Activated CD8-positive, alpha-beta T cell treated with anti-CD3 and anti-CD28 coated beads, Interleukin-2, amount 10 ng/mL, durations not matched to agents 7 days and 5 days (primary cell): ENCODE data around the gene GJB3. TPM values are rescaled to one million over a fixed set of nuclear protein-coding genes. Genes with fewer than 3 reads are reported as not detected.

Experiments used
- ATAC-seq: fragments of 150-1000 bp; cut with Tn5 transposase; one replicate; pipeline ENCODE4 v1.10.0; 2021; ENCODE audit warnings: moderate library complexity
- CTCF ChIA-PET: fragments of 350-600 bp; sonication (Branson Sonifier 250); formaldehyde crosslinking; loops from one replicate; lab custom pipeline; 2021; ENCODE audit warnings: antibody characterized with exemption; lab: Charles Lee
- POLR2A ChIA-PET: fragments of 350-600 bp; sonication (Branson Sonifier 250); formaldehyde crosslinking; loops from one replicate; lab custom pipeline; 2021; ENCODE audit warnings: antibody characterized with exemption; lab: Charles Lee
- DNase-seq: peaks from one replicate; pipeline ENCODE4 v3.0.0-alpha.2; 2020
- H3K27ac Mint-ChIP-seq: one replicate; pipeline ENCODE4 v1.8.0; 2021; ENCODE audit warnings: mild to moderate bottlenecking, mixed read lengths
- H3K27me3 Mint-ChIP-seq: one replicate; pipeline ENCODE4 v1.8.0; 2021; ENCODE audit warnings: low read depth, mixed read lengths
- H3K36me3 Mint-ChIP-seq: one replicate; pipeline ENCODE4 v1.8.0; 2021; ENCODE audit warnings: low read depth, mixed read lengths
- H3K4me1 Mint-ChIP-seq: one replicate; pipeline ENCODE4 v1.8.0; 2021; ENCODE audit warnings: low read depth, mixed read lengths
- H3K4me3 Mint-ChIP-seq: one replicate; pipeline ENCODE4 v1.8.0; 2021; ENCODE audit warnings: mild to moderate bottlenecking, mixed read lengths
- H3K9me3 Mint-ChIP-seq: one replicate; pipeline ENCODE4 v1.8.0; 2022; ENCODE audit warnings: mixed read lengths; ENCODE audit not compliant: insufficient read depth
- total RNA-seq, 2 experiments: library from RNA; stranded (reverse); gene quantifications; one replicate each; pipeline ENCODE4 v1.2.3, GENCODE V29; 2021

The GJB3 gene
- total RNA-seq, 2 experiments from 2014 or later: not detected

DNA sequence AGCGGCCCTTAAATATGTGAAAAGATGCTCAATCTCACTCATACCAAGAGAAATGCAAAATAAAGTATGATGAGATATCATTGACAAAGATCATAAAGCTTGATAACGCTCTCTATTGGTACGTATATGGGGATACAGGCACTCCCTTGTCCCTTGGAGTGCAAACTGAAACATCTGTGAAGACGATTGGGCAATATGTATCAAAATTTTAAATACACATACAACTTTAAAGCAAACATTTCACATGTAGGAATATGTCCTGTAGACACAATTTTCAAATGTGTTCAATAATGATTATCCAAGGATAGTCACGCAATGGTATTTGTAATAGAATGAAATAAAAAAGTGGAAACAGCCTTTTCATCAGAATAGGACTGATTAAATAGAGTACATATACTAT lies 2.0 kb upstream of the GJB3 start:
- Mint-ChIP-seq H3K27ac (no peak overlapping the region), H3K4me1 (peaks cover 2% of the 10 kb centered on the region), H3K9me3 (no peaks in the 10 kb centered on the region), H3K4me3 (no peak overlapping the region), H3K27me3 (peaks cover 37% of the 10 kb centered on the region), H3K36me3 (no peaks in the 10 kb centered on the region)
- CTCF ChIA-PET: interaction anchor here (1.2 kb wide), 1 partner anchor 74 kb away, joined by 4 read pairs; no protein-coding TSS in a partner anchor
- POLR2A ChIA-PET: no interaction called here
- no peak for ATAC-seq
- no peak for DNase-seq

GRCh38 chr1:34779526-34779925 lies 1.5 kb upstream of the GJB3 start:
- ChIA-PET CTCF (interaction anchor here (1.2 kb wide), 1 partner anchor 73 kb away, joined by 4 read pairs; no protein-coding TSS in a partner anchor), POLR2A (no interaction called here)
- Mint-ChIP-seq H3K27ac (no peak overlapping the region), H3K27me3 (peaks cover 37% of the 10 kb centered on the region), H3K4me3 (no peak overlapping the region), H3K4me1 (peaks cover 2% of the 10 kb centered on the region), H3K9me3 (no peaks in the 10 kb centered on the region), H3K36me3 (no peaks in the 10 kb centered on the region)
- no peak for ATAC-seq
- no peak for DNase-seq

DNA sequence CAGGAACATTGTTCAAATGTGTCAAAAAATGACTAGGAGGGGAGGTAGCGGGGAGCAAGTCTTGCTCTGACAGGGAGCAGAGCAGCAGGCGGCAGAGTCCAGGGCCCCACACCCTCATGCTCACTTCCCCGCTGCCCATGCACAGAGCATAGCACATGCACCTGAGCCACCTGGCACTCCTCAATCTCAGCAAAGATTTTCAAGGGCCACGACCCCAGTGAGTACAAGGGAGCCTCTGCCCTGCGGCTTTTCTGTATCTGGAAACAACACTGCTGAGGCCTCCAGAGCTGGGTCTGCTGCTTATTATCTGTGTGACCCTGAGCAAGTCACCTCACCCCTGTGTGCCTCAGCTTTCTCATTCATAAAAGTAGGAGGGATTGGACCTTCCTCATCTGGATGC lies 1.1 kb upstream of the GJB3 start:
- CTCF ChIA-PET: interaction anchor here (1.2 kb wide), 1 partner anchor 73 kb away, joined by 4 read pairs; no protein-coding TSS in a partner anchor
- H3K27me3 Mint-ChIP-seq: peaks cover 37% of the 10 kb centered on the region

GRCh38 chr1:34780528-34780927 lies 486 bp upstream of the GJB3 start:
- DNase-seq (no peak), ATAC-seq (no peak)
- no peak overlapping the region for H3K27ac Mint-ChIP-seq
- H3K4me1 Mint-ChIP-seq: peaks cover 2% of the 10 kb centered on the region
- H3K36me3 Mint-ChIP-seq: no peaks in the 10 kb centered on the region
- peaks cover 37% of the 10 kb centered on the region for H3K27me3 Mint-ChIP-seq
- H3K4me3 Mint-ChIP-seq: no peak overlapping the region
- ChIA-PET CTCF (no interaction called here), POLR2A (interaction anchor here (1.0 kb wide), 1 partner anchor 66 kb away, joined by 3 read pairs; no protein-coding TSS in a partner anchor)
- H3K9me3 Mint-ChIP-seq: no peaks in the 10 kb centered on the region

More for the DNA sequence above, 1.1 kb upstream of the GJB3 start:
- Mint-ChIP-seq H3K9me3 (no peaks in the 10 kb centered on the region), H3K4me3 (no peak overlapping the region), H3K36me3 (no peaks in the 10 kb centered on the region), H3K4me1 (peaks cover 2% of the 10 kb centered on the region), H3K27ac (no peak overlapping the region)
- no peak for ATAC-seq
- POLR2A ChIA-PET: no interaction called here
- DNase-seq: no peak

- POLR2A ChIA-PET: no interaction called here
- ATAC-seq (no peak), DNase-seq (no peak)
- peaks cover 37% of the 10 kb centered on the region for H3K27me3 Mint-ChIP-seq
- H3K9me3 Mint-ChIP-seq: no peaks in the 10 kb centered on the region
- H3K27ac Mint-ChIP-seq: no peak overlapping the region
- H3K36me3 Mint-ChIP-seq: no peaks in the 10 kb centered on the region
- H3K4me3 Mint-ChIP-seq: no peak overlapping the region
- CTCF ChIA-PET: no interaction called here
- H3K4me1 Mint-ChIP-seq: peaks cover 2% of the 10 kb centered on the region
Observed at GRCh38 chr1:34781844-34782391, 904 bp downstream of the GJB3 start.

DNA sequence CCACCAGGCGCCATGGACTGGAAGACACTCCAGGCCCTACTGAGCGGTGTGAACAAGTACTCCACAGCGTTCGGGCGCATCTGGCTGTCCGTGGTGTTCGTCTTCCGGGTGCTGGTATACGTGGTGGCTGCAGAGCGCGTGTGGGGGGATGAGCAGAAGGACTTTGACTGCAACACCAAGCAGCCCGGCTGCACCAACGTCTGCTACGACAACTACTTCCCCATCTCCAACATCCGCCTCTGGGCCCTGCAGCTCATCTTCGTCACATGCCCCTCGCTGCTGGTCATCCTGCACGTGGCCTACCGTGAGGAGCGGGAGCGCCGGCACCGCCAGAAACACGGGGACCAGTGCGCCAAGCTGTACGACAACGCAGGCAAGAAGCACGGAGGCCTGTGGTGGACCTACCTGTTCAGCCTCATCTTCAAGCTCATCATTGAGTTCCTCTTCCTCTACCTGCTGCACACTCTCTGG lies 3.8 kb downstream of the GJB3 start:
- Mint-ChIP-seq H3K4me1 (peaks cover 2% of the 10 kb centered on the region), H3K4me3 (no peak overlapping the region), H3K36me3 (no peaks in the 10 kb centered on the region), H3K9me3 (no peaks in the 10 kb centered on the region), H3K27me3 (peaks cover 23% of the 10 kb centered on the region), H3K27ac (no peak overlapping the region)
- POLR2A ChIA-PET: no interaction called here
- DNase-seq: no peak
- CTCF ChIA-PET: interaction anchor here (1.4 kb wide), 1 partner anchor 68 kb away, joined by 7 read pairs; no protein-coding TSS in a partner anchor
- no peak for ATAC-seq

GRCh38 chr1:34785231-34785874 lies 4.3 kb downstream of the GJB3 start:
- ATAC-seq (no peak), DNase-seq (no peak)
- no peaks in the 10 kb centered on the region for H3K9me3 Mint-ChIP-seq
- peaks cover 17% of the 10 kb centered on the region for H3K27me3 Mint-ChIP-seq
- H3K4me3 Mint-ChIP-seq: no peak overlapping the region
- H3K4me1 Mint-ChIP-seq: peaks cover 2% of the 10 kb centered on the region
- ChIA-PET POLR2A (no interaction called here), CTCF (interaction anchor here (1.3 to 2.6 kb wide), 3 partner anchors 19 to 81 kb away, joined by 3 to 12 read pairs (median 7); no protein-coding TSS in a partner anchor)
- no peaks in the 10 kb centered on the region for H3K36me3 Mint-ChIP-seq
- no peak overlapping the region for H3K27ac Mint-ChIP-seq

- H3K27me3 Mint-ChIP-seq: peaks cover 17% of the 10 kb centered on the region
- peak; percentile 5 for ATAC-seq
- POLR2A ChIA-PET: no interaction called here
Observed at GRCh38 chr1:34785875-34786470, 5.0 kb downstream of the GJB3 start.

DNA sequence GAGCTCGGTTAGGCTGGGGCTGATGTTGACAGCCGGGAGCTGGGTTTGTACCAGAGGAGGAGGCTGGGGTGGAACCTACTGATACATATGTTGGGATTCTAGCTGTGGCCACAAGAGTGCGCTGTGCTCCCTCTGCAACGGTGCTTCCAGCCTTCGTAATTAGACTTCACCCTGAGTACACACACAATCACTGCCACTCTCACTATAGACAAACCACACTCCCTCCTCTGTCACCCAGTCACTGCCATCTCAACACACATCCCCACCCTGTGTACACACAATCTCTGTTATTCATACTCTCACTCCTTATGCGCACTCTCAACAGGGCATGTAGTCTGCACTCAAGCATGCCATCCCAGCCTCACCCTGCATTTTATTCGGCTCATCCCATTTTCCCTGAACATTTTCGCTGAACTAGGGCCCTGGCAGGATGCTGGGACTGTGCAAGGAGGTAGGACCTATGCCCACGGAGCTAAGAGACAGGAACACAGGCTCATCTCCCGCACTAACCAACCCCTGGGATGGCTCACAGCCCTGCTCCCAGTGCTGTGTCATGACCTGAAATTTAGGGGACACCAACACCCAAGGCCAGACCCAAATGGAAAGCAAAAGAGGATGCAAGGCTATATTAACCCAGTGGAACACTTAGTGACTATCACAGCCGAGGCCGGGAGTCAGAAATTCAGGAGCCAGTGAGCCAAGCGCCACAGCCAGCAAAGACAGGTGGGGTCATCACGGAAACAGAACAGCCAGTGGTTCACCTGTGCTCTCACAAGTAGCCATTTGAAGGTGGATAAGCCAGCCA lies 5.7 kb downstream of the GJB3 start:
- no peaks in the 10 kb centered on the region for H3K36me3 Mint-ChIP-seq
- peaks cover 21% of the 10 kb centered on the region for H3K27me3 Mint-ChIP-seq
- H3K9me3 Mint-ChIP-seq: no peaks in the 10 kb centered on the region

More at GRCh38 chr1:34785875-34786470, 5.0 kb downstream of the GJB3 start:
- CTCF ChIA-PET: interaction anchor here (0.8 to 3.0 kb wide), 7 partner anchors 14 to 81 kb away, joined by 3 to 23 read pairs (median 7); no protein-coding TSS in a partner anchor
- DNase-seq: no peak
- Mint-ChIP-seq H3K27ac (no peak overlapping the region), H3K4me1 (peaks cover 2% of the 10 kb centered on the region), H3K36me3 (no peaks in the 10 kb centered on the region), H3K4me3 (no peak overlapping the region), H3K9me3 (no peaks in the 10 kb centered on the region)

GRCh38 chr1:34787461-34788420 lies 6.7 kb downstream of the GJB3 start:
- H3K4me1 Mint-ChIP-seq: peaks cover 3% of the 10 kb centered on the region
- no peak for DNase-seq
- no peak for ATAC-seq
- no peak overlapping the region for H3K4me3 Mint-ChIP-seq
- no peaks in the 10 kb centered on the region for H3K36me3 Mint-ChIP-seq
- H3K9me3 Mint-ChIP-seq: no peaks in the 10 kb centered on the region
- peaks cover 20% of the 10 kb centered on the region for H3K27me3 Mint-ChIP-seq
- POLR2A ChIA-PET: interaction anchor here (0.8 kb wide), 1 partner anchor 243 kb away, joined by 3 read pairs; no protein-coding TSS in a partner anchor
- CTCF ChIA-PET: interaction anchor here (1.0 to 3.0 kb wide), 3 partner anchors 51 to 79 kb away, joined by 3 to 23 read pairs (median 12); no protein-coding TSS in a partner anchor
- H3K27ac Mint-ChIP-seq: no peak overlapping the region

More for the DNA sequence above, 5.7 kb downstream of the GJB3 start:
- peaks cover 2% of the 10 kb centered on the region for H3K4me1 Mint-ChIP-seq
- no peak overlapping the region for H3K4me3 Mint-ChIP-seq
- peak; percentile 78 for DNase-seq
- POLR2A ChIA-PET: interaction anchor here (0.6 kb wide), 1 partner anchor 1288 kb away, joined by 3 read pairs; no protein-coding TSS in a partner anchor
- no peak overlapping the region for H3K27ac Mint-ChIP-seq
- CTCF ChIA-PET: interaction anchor here (0.8 to 3.0 kb wide), 6 partner anchors 14 to 80 kb away, joined by 3 to 23 read pairs (median 5); no protein-coding TSS in a partner anchor
- peak; percentile 82 for ATAC-seq
